Measurements from ENCODE around the gene RAD54L2. TPM values are rescaled to one million over a fixed set of nuclear protein-coding genes. Genes with fewer than 3 reads are reported as not detected.

Gene RAD54L2
- total and polyA plus RNA-seq, 4 donors = 16.5 to 19.3 (median 18.2) TPM

DNA sequence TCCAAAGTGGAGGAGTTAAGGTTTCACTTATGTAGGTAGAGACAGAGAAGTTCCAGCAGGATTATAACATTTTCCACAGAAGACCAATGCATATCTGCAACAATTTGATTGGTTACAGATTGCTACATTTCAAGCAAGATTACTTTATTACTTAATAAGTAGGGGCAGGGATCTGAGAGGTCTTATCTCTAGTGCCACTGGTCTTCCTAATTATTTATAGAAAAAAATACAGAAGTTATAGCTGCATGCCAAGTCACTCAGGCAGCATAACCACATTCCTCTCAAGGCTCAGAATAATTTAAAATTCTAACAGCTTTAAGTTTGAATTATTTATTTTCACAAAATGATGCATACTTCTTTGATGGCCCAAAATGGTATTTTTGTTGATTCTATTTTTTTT lies 30.5 kb downstream of the RAD54L2 start:
- peaks cover 7% of the 10 kb centered on the region for H3K36me3 ChIP-seq (ENCODE audit: control insufficient read depth, insufficient read depth, low read length)
- no peak for DNase-seq (ENCODE audit: low read depth in 4 of 6, low spot score in 6 of 6)
- H3K4me3 ChIP-seq (ENCODE audit: low read depth, low read length) = no peak overlapping the region
- no peaks in the 10 kb centered on the region for H3K4me1 ChIP-seq (ENCODE audit: control insufficient read depth, insufficient read depth, low read length)
- H3K27ac ChIP-seq (ENCODE audit: low read depth, low read length) = no peak overlapping the region
- H3K27me3 ChIP-seq (ENCODE audit: control insufficient read depth, insufficient read depth, low read length) = no peaks in the 10 kb centered on the region
- H3K9me3 ChIP-seq (ENCODE audit: control insufficient read depth, insufficient read depth, low read length) = no peaks in the 10 kb centered on the region

DNA sequence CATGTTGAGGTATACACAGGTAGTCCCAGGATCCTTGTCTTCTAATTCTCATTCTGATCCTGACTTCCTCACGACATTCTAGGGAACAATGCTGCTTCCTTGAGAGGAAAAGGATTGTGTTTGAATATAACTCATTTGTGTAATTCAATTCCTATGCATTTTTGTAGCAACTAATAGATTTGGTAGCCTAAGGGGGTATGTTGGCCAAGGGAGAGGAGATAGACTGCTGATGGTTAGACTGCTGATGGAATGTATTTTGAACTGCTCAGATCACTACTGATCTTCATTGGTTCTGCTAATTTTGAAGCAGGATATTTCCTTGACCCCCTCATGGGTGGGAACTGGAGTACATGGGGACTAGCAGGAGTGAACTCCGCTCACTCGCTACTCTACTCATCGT lies 39.7 kb downstream of the RAD54L2 start:
- Histone ChIP-seq H3K27ac (ENCODE audit: low read depth, low read length) (no peak overlapping the region), H3K36me3 (ENCODE audit: control insufficient read depth, insufficient read depth, low read length) (peaks cover 5% of the 10 kb centered on the region), H3K4me3 (ENCODE audit: low read depth, low read length) (no peak overlapping the region), H3K27me3 (ENCODE audit: control insufficient read depth, insufficient read depth, low read length) (no peaks in the 10 kb centered on the region), H3K4me1 (ENCODE audit: control insufficient read depth, insufficient read depth, low read length) (no peaks in the 10 kb centered on the region), H3K9me3 (ENCODE audit: control insufficient read depth, insufficient read depth, low read length) (no peaks in the 10 kb centered on the region)
- 100% methylated on average over 3 of the region's 4 CpGs for WGBS (ENCODE audit: insufficient coverage)
- no peak for DNase-seq (ENCODE audit: low read depth in 4 of 6, low spot score in 6 of 6)

DNA sequence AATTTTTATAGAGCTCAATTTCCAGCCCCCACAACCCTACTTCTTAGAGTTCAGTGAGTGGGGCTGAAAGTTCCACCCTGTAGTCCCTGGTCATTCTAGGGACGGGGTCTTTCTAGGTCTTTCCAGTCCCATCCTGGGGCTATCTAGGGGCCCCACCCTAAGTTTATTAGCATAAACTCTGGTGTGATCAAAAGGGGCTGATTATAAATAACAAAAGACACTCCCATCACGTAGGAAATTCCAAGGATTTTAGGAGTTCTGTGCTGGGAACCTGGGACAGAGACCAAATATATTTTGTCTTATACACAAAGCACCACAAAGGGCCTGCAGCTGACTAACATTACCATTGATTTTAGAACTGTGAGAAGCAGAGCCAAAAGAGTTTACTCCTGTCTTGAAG lies 41.9 kb downstream of the RAD54L2 start:
- WGBS (ENCODE audit: insufficient coverage) = no CpG with 5 or more reads among the region's 2 CpGs
- Histone ChIP-seq H3K27ac (ENCODE audit: low read depth, low read length) (no peak overlapping the region), H3K4me3 (ENCODE audit: low read depth, low read length) (no peak overlapping the region), H3K36me3 (ENCODE audit: control insufficient read depth, insufficient read depth, low read length) (peaks cover 5% of the 10 kb centered on the region), H3K9me3 (ENCODE audit: control insufficient read depth, insufficient read depth, low read length) (no peaks in the 10 kb centered on the region), H3K4me1 (ENCODE audit: control insufficient read depth, insufficient read depth, low read length) (no peaks in the 10 kb centered on the region), H3K27me3 (ENCODE audit: control insufficient read depth, insufficient read depth, low read length) (no peaks in the 10 kb centered on the region)
- DNase-seq (ENCODE audit: low read depth in 4 of 6, low spot score in 6 of 6) = no peak

DNA sequence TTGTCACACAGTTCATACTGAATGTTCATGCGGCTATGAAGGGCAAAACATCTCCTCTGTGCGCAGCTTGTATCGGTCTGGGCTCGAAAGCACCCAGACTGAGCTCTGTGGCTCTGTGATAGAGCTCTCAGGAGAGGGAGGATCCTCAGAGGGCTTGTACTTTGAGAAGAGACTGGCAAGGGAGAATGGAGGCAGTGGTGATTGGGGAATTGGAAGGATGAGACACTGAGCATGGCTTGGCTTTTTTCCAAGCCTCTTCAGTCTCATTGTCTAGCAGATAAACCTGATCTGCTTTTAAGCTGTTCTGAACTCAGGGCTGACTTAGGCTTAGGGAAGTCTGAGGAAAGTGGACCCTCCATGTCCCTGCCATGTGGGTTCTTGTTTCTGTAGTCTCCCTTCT lies 43.0 kb downstream of the RAD54L2 start:
- 75% methylated on average over 4 of the region's 4 CpGs for WGBS (ENCODE audit: insufficient coverage)
- Histone ChIP-seq H3K36me3 (ENCODE audit: control insufficient read depth, insufficient read depth, low read length) (peaks cover 5% of the 10 kb centered on the region), H3K4me1 (ENCODE audit: control insufficient read depth, insufficient read depth, low read length) (no peaks in the 10 kb centered on the region), H3K4me3 (ENCODE audit: low read depth, low read length) (no peak overlapping the region), H3K9me3 (ENCODE audit: control insufficient read depth, insufficient read depth, low read length) (no peaks in the 10 kb centered on the region), H3K27me3 (ENCODE audit: control insufficient read depth, insufficient read depth, low read length) (no peaks in the 10 kb centered on the region), H3K27ac (ENCODE audit: low read depth, low read length) (no peak overlapping the region)
- DNase-seq (ENCODE audit: low read depth in 4 of 6, low spot score in 6 of 6) = peak in 2 of 6 donors; percentile 17 to 38

DNA sequence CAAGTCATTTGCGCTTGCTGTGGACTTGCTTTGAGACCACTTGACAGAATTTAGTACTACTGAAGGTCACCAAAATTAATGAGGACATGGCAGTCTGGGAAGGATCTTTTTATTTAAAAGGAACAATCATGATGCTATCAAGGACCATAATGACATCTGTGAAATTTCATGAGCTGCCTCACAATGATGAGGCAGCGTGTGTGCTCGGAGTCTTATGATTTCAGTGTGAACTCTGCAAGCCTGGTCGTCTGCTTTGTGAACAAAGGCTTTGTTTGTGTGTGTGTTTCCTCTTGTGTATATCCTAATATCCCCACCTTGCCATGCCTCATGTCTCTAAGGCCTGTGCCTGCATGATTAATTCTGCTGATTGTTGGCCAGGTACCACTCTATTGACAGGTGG lies 46.7 kb downstream of the RAD54L2 start:
- Histone ChIP-seq H3K9me3 (ENCODE audit: control insufficient read depth, insufficient read depth, low read length) (no peaks in the 10 kb centered on the region), H3K36me3 (ENCODE audit: control insufficient read depth, insufficient read depth, low read length) (peaks cover 1% of the 10 kb centered on the region), H3K27ac (ENCODE audit: low read depth, low read length) (no peak overlapping the region), H3K4me1 (ENCODE audit: control insufficient read depth, insufficient read depth, low read length) (peaks cover 3% of the 10 kb centered on the region), H3K27me3 (ENCODE audit: control insufficient read depth, insufficient read depth, low read length) (no peaks in the 10 kb centered on the region), H3K4me3 (ENCODE audit: low read depth, low read length) (no peak overlapping the region)
- no CpG with 5 or more reads among the region's 4 CpGs for WGBS (ENCODE audit: insufficient coverage)
- DNase-seq (ENCODE audit: low read depth in 4 of 6, low spot score in 6 of 6) = peak in 1 of 6 donors; percentile 26

DNA sequence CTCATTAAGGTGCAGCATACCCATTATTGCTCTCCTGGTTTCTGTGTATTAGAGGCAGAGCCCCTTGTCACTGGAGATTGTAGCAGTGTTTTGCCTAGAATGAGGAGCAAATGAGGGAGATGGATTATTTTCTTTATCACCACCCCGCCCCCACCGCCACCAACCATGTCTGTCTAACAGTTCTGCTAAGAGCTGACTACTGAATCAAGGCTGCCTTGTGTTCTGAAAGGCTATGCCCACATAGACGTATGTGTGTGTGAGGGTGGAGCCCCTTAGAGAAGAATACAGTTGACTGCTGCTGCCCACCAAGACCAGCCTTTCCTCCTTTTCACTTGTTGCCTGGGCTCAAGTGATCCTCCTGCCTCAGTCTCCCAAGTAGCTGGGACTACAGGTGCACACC lies 47.4 kb downstream of the RAD54L2 start:
- 100% methylated on average over 1 of the region's 3 CpGs for WGBS (ENCODE audit: insufficient coverage)
- no peak overlapping the region for H3K4me3 ChIP-seq (ENCODE audit: low read depth, low read length)
- peak in 1 of 6 donors; percentile 9 for DNase-seq (ENCODE audit: low read depth in 4 of 6, low spot score in 6 of 6)
- peaks cover 4% of the 10 kb centered on the region for H3K36me3 ChIP-seq (ENCODE audit: control insufficient read depth, insufficient read depth, low read length)
- no peaks in the 10 kb centered on the region for H3K27me3 ChIP-seq (ENCODE audit: control insufficient read depth, insufficient read depth, low read length)
- peaks cover 3% of the 10 kb centered on the region for H3K4me1 ChIP-seq (ENCODE audit: control insufficient read depth, insufficient read depth, low read length)
- H3K27ac ChIP-seq (ENCODE audit: low read depth, low read length) = no peak overlapping the region
- H3K9me3 ChIP-seq (ENCODE audit: control insufficient read depth, insufficient read depth, low read length) = no peaks in the 10 kb centered on the region

Other genes with a start within 250 kb of the RAD54L2 start
- gene MANF, start 153.4 kb upstream of the RAD54L2 start, total RNA-seq = 100 to 1,000 TPM in 1 of 2 donors, 10 to 100 TPM in 1; 31.4 to 114 TPM
- gene MANF, start 153.4 kb upstream of the RAD54L2 start, polyA plus RNA-seq (ENCODE audit: insufficient read length in 2 of 2) = 10 to 100 TPM; 73.1 to 95.3 TPM
- gene RBM15B, start 147.4 kb upstream of the RAD54L2 start, total RNA-seq = 10 to 100 TPM; 13.5 to 20.9 TPM
- gene RBM15B, start 147.4 kb upstream of the RAD54L2 start, polyA plus RNA-seq (ENCODE audit: insufficient read length in 2 of 2) = 10 to 100 TPM; 29.9 to 33.5 TPM
- gene DCAF1, start 38.7 kb upstream of the RAD54L2 start, total RNA-seq = 10 to 100 TPM; 15.2 to 15.4 TPM
- 10 to 100 TPM; 16.5 to 18.4 TPM for gene DCAF1, start 38.7 kb upstream of the RAD54L2 start, polyA plus RNA-seq (ENCODE audit: insufficient read length in 2 of 2)
- 10 to 100 TPM; 24.7 to 58.0 TPM for gene TEX264, start 132.5 kb downstream of the RAD54L2 start, total RNA-seq
- gene TEX264, start 132.5 kb downstream of the RAD54L2 start, polyA plus RNA-seq (ENCODE audit: insufficient read length in 2 of 2) = 10 to 100 TPM; 45.5 to 51.4 TPM
- gene GRM2, start 168.3 kb downstream of the RAD54L2 start, total RNA-seq = 1 to 10 TPM; 1.3 to 1.5 TPM
- 10 to 100 TPM in 1 of 2 donors, 1 to 10 TPM in 1; 5.6 to 10.2 TPM for gene GRM2, start 168.3 kb downstream of the RAD54L2 start, polyA plus RNA-seq (ENCODE audit: insufficient read length in 2 of 2)
- gene IQCF6, start 240.5 kb downstream of the RAD54L2 start, total RNA-seq = not detected
- not detected for gene IQCF6, start 240.5 kb downstream of the RAD54L2 start, polyA plus RNA-seq (ENCODE audit: insufficient read length in 2 of 2)